Measurements from ENCODE around the gene C3orf62.

DNA sequence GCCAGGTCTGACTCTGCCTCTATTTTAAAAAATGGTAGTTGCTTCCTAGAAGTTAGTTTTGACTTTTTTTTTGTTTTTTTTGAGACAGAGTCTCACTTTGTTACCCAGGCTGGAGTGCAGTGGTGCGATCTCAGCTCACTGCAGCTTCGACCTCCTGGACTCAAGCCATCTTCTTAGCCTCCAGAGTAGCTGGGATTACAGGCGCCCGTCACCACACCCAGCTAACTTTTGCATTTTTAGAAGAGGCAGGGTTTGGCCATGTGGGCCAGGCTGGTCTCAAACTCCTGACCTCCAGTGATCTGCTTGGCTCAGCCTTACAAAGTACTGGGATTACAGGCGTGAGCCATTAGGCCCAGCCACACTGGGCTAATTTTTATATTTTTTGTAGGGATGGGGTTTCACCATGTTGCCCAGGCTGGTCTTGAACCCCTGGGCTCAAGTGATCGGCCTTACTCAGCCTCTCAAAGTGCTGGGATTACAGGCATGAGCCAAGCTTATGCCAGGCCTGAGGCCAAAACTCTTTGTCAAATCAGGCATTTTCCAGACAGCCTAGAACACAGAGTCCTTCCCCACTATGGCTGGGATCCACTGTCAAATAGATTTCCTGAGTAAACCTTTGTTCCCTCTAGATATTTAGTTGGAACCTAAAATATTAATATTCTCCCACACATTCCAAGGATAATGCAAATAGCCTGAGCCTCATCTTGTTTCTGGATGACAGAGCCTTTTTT, 13.7 kb downstream of the C3orf62 start:
- TF ChIP-seq CTCF (IDR thresholded peaks at IDR 0.05): no peak
- no peak for TF ChIP-seq EZH2 (IDR thresholded peaks at IDR 0.05)
- no peak for TF ChIP-seq EZH2phosphoT487 (IDR thresholded peaks at IDR 0.05)
